Activated naive CD8-positive, alpha-beta T cell treated with anti-CD3 and anti-CD28 coated beads for 36 hours (primary cell): ENCODE data around the gene KRT34. TPM values are rescaled to one million over a fixed set of nuclear protein-coding genes. Genes with fewer than 3 reads are reported as not detected.

Experiments
- DNase-seq: peaks from one replicate; pipeline ENCODE4 v3.0.0; 2021
- H3K27ac Mint-ChIP-seq: one replicate; pipeline ENCODE4 v1.8.0; 2022; ENCODE audit warnings: mild to moderate bottlenecking, moderate library complexity, mixed read lengths
- H3K27me3 Mint-ChIP-seq: one replicate; pipeline ENCODE4 v1.8.0; 2022; ENCODE audit warnings: mild to moderate bottlenecking, mixed read lengths
- H3K36me3 Mint-ChIP-seq: one replicate; pipeline ENCODE4 v1.8.0; 2021; ENCODE audit warnings: mild to moderate bottlenecking, mixed read lengths
- H3K4me1 Mint-ChIP-seq: one replicate; pipeline ENCODE4 v1.8.0; 2021; ENCODE audit warnings: mixed read lengths
- H3K4me3 Mint-ChIP-seq: one replicate; pipeline ENCODE4 v1.8.0; 2022; ENCODE audit warnings: mild to moderate bottlenecking, moderate library complexity, mixed read lengths
- H3K9me3 Mint-ChIP-seq: one replicate; pipeline ENCODE4 v1.8.0; 2022; ENCODE audit warnings: mixed read lengths
- total RNA-seq, 2 experiments: library from RNA; stranded (reverse); gene quantifications; one replicate each; pipeline ENCODE4 v1.2.3, GENCODE V29; 2021

KRT34 gene
- total RNA-seq, 2 experiments from 2014 or later = not detected

GRCh38 chr17:41335747-41336146 lies 46.4 kb downstream of the KRT34 start:
- DNase-seq = no peak
- H3K9me3 Mint-ChIP-seq = no peaks in the 10 kb centered on the region
- no peak overlapping the region for H3K27ac Mint-ChIP-seq

GRCh38 chr17:41334385-41335305 lies 47.5 kb downstream of the KRT34 start:
- H3K9me3 Mint-ChIP-seq = no peaks in the 10 kb centered on the region
- H3K4me1 Mint-ChIP-seq = peaks cover 41% of the 10 kb centered on the region
- no peaks in the 10 kb centered on the region for H3K36me3 Mint-ChIP-seq
- no peak overlapping the region for H3K27ac Mint-ChIP-seq
- no peak for DNase-seq
- no peak overlapping the region for H3K4me3 Mint-ChIP-seq
- H3K27me3 Mint-ChIP-seq = no peaks in the 10 kb centered on the region

More at GRCh38 chr17:41335747-41336146, 46.4 kb downstream of the KRT34 start:
- Mint-ChIP-seq H3K36me3 (no peaks in the 10 kb centered on the region), H3K27me3 (no peaks in the 10 kb centered on the region), H3K4me3 (no peak overlapping the region), H3K4me1 (peaks cover 50% of the 10 kb centered on the region)

- DNase-seq = no peak
- H3K27ac Mint-ChIP-seq = no peak overlapping the region
Observed at GRCh38 chr17:41333836-41334235, 48.3 kb downstream of the KRT34 start.

GRCh38 chr17:41333098-41333497 lies 49.0 kb downstream of the KRT34 start:
- no peaks in the 10 kb centered on the region for H3K36me3 Mint-ChIP-seq
- no peak for DNase-seq
- peaks cover 29% of the 10 kb centered on the region for H3K4me1 Mint-ChIP-seq
- H3K4me3 Mint-ChIP-seq = no peak overlapping the region
- H3K27me3 Mint-ChIP-seq = no peaks in the 10 kb centered on the region
- no peaks in the 10 kb centered on the region for H3K9me3 Mint-ChIP-seq
- H3K27ac Mint-ChIP-seq = no peak overlapping the region

More at GRCh38 chr17:41333836-41334235, 48.3 kb downstream of the KRT34 start:
- Mint-ChIP-seq H3K27me3 (no peaks in the 10 kb centered on the region), H3K4me3 (no peak overlapping the region), H3K9me3 (no peaks in the 10 kb centered on the region), H3K36me3 (no peaks in the 10 kb centered on the region), H3K4me1 (peaks cover 34% of the 10 kb centered on the region)

- Mint-ChIP-seq H3K36me3 (no peaks in the 10 kb centered on the region), H3K9me3 (no peaks in the 10 kb centered on the region), H3K4me3 (no peak overlapping the region), H3K27ac (no peak overlapping the region), H3K4me1 (peaks cover 30% of the 10 kb centered on the region), H3K27me3 (no peaks in the 10 kb centered on the region)
- DNase-seq = no peak
Observed at GRCh38 chr17:41332239-41332638, 49.9 kb downstream of the KRT34 start.

GRCh38 chr17:41331606-41332005 lies 50.5 kb downstream of the KRT34 start:
- Mint-ChIP-seq H3K27me3 (no peaks in the 10 kb centered on the region), H3K4me1 (peaks cover 36% of the 10 kb centered on the region), H3K36me3 (no peaks in the 10 kb centered on the region), H3K9me3 (no peaks in the 10 kb centered on the region), H3K4me3 (no peak overlapping the region), H3K27ac (no peak overlapping the region)
- DNase-seq = no peak

- H3K27me3 Mint-ChIP-seq = no peaks in the 10 kb centered on the region
- H3K27ac Mint-ChIP-seq = no peak overlapping the region
- no peak for DNase-seq
Observed at GRCh38 chr17:41329279-41329948, 52.7 kb downstream of the KRT34 start.

GRCh38 chr17:41328207-41328606 lies 53.9 kb downstream of the KRT34 start:
- H3K9me3 Mint-ChIP-seq = no peaks in the 10 kb centered on the region
- H3K4me3 Mint-ChIP-seq = no peak overlapping the region
- H3K27me3 Mint-ChIP-seq = no peaks in the 10 kb centered on the region
- H3K36me3 Mint-ChIP-seq = no peaks in the 10 kb centered on the region
- H3K27ac Mint-ChIP-seq = no peak overlapping the region
- no peak for DNase-seq
- H3K4me1 Mint-ChIP-seq = peaks cover 25% of the 10 kb centered on the region

More at GRCh38 chr17:41329279-41329948, 52.7 kb downstream of the KRT34 start:
- Mint-ChIP-seq H3K9me3 (no peaks in the 10 kb centered on the region), H3K36me3 (no peaks in the 10 kb centered on the region), H3K4me3 (no peak overlapping the region), H3K4me1 (peaks cover 29% of the 10 kb centered on the region)

Other genes starting within 250 kb of the KRT34 start
- not detected for gene KRTAP4-6, start 241.8 kb downstream of the KRT34 start, total RNA-seq
- not detected for gene KRTAP4-5, start 232.5 kb downstream of the KRT34 start, total RNA-seq
- gene KRTAP4-4, start 221.6 kb downstream of the KRT34 start, total RNA-seq = not detected
- not detected for gene KRTAP4-3, start 214.1 kb downstream of the KRT34 start, total RNA-seq
- not detected for gene KRTAP4-2, start 204.1 kb downstream of the KRT34 start, total RNA-seq
- gene KRTAP4-1, start 197.4 kb downstream of the KRT34 start, total RNA-seq = not detected
- gene KRTAP9-1, start 192.4 kb downstream of the KRT34 start, total RNA-seq = not detected
- not detected for gene KRTAP9-2, start 155.7 kb downstream of the KRT34 start, total RNA-seq
- gene KRTAP9-3, start 149.9 kb downstream of the KRT34 start, total RNA-seq = not detected
- gene KRTAP9-8, start 144.3 kb downstream of the KRT34 start, total RNA-seq = not detected
- gene KRTAP9-4, start 132.6 kb downstream of the KRT34 start, total RNA-seq = not detected
- gene KRTAP9-9, start 126.9 kb downstream of the KRT34 start, total RNA-seq = not detected
- not detected for gene KRTAP9-6, start 116.9 kb downstream of the KRT34 start, total RNA-seq
- not detected for gene KRTAP9-7, start 106.6 kb downstream of the KRT34 start, total RNA-seq
- not detected for gene KRTAP29-1, start 79.5 kb downstream of the KRT34 start, total RNA-seq
- not detected for gene KRTAP16-1, start 73.0 kb downstream of the KRT34 start, total RNA-seq
- gene KRTAP17-1, start 66.6 kb downstream of the KRT34 start, total RNA-seq = not detected
- not detected for gene KRT33A, start 31.5 kb downstream of the KRT34 start, total RNA-seq
- not detected for gene KRT33B, start 12.5 kb downstream of the KRT34 start, total RNA-seq
- gene KRT31, start 15.3 kb upstream of the KRT34 start, total RNA-seq = not detected
- gene KRT37, start 42.3 kb upstream of the KRT34 start, total RNA-seq = not detected
- gene KRT38, start 58.7 kb upstream of the KRT34 start, total RNA-seq = not detected
- gene KRT32, start 85.1 kb upstream of the KRT34 start, total RNA-seq = not detected
- not detected for gene KRT35, start 98.8 kb upstream of the KRT34 start, total RNA-seq
- not detected for gene KRT36, start 107.6 kb upstream of the KRT34 start, total RNA-seq
- not detected for gene KRT13, start 123.3 kb upstream of the KRT34 start, total RNA-seq
- gene KRT15, start 136.6 kb upstream of the KRT34 start, total RNA-seq = not detected
- gene KRT19, start 146.0 kb upstream of the KRT34 start, total RNA-seq = not detected
- gene KRT9, start 189.8 kb upstream of the KRT34 start, total RNA-seq = not detected
- gene KRT14, start 204.6 kb upstream of the KRT34 start, total RNA-seq = not detected
- gene KRT16, start 230.5 kb upstream of the KRT34 start, total RNA-seq = not detected
- not detected for gene KRT17, start 242.3 kb upstream of the KRT34 start, total RNA-seq